Endothelial cell (in vitro differentiated cells): ENCODE measurements around the gene FAM107A. TPM values are rescaled to one million over a fixed set of nuclear protein-coding genes. Genes with fewer than 3 reads are reported as not detected.

ENCODE experiments used
- DNase-seq: peaks from one replicate; pipeline ENCODE4 v3.0.0; 2021; ENCODE audit warnings: low spot score
- H3K27ac Mint-ChIP-seq: one replicate; pipeline ENCODE4 v1.8.0; 2021; ENCODE audit warnings: mixed read lengths, inconsistent platforms; ENCODE audit not compliant: unreplicated experiment
- H3K27me3 Mint-ChIP-seq: one replicate; pipeline ENCODE4 v1.8.0; 2021; ENCODE audit warnings: mild to moderate bottlenecking, moderate library complexity, mixed read lengths, inconsistent platforms; ENCODE audit not compliant: unreplicated experiment
- H3K36me3 Mint-ChIP-seq: one replicate; pipeline ENCODE4 v1.8.0; 2021; ENCODE audit warnings: mild to moderate bottlenecking, low read depth, mixed read lengths, inconsistent platforms; ENCODE audit not compliant: unreplicated experiment
- H3K4me1 Mint-ChIP-seq: one replicate; pipeline ENCODE4 v1.8.0; 2021; ENCODE audit warnings: mild to moderate bottlenecking, mixed read lengths, inconsistent platforms; ENCODE audit not compliant: unreplicated experiment
- H3K4me3 Mint-ChIP-seq: one replicate; pipeline ENCODE4 v1.8.0; 2021; ENCODE audit warnings: mild to moderate bottlenecking, mixed read lengths, inconsistent platforms; ENCODE audit not compliant: unreplicated experiment
- H3K9me3 Mint-ChIP-seq: one replicate; pipeline ENCODE4 v1.8.0; 2021; ENCODE audit warnings: mixed read lengths, inconsistent platforms; ENCODE audit not compliant: unreplicated experiment
- total RNA-seq: library from RNA; stranded (reverse); fragmentation: NEBNext Ultra II Directional; extraction: Animal tissue kit (Norgen Biotek cat#: 25700); gene quantifications from one replicate; pipeline ENCODE4 v1.2.1, GENCODE V29; 2021; ENCODE audit not compliant: unreplicated experiment
- TF ChIP-seq, protein P1 (sequence below): fragments of 200-600 bp; sonication (generic); IDR thresholded peaks from one replicate; pipeline ENCODE4 v1.5.0; 2021; ENCODE audit warnings: antibody characterized with exemption; ENCODE audit not compliant: unreplicated experiment

Gene FAM107A
- total RNA-seq, 1 donor from 2014 or later, result 0.18 TPM

DNA sequence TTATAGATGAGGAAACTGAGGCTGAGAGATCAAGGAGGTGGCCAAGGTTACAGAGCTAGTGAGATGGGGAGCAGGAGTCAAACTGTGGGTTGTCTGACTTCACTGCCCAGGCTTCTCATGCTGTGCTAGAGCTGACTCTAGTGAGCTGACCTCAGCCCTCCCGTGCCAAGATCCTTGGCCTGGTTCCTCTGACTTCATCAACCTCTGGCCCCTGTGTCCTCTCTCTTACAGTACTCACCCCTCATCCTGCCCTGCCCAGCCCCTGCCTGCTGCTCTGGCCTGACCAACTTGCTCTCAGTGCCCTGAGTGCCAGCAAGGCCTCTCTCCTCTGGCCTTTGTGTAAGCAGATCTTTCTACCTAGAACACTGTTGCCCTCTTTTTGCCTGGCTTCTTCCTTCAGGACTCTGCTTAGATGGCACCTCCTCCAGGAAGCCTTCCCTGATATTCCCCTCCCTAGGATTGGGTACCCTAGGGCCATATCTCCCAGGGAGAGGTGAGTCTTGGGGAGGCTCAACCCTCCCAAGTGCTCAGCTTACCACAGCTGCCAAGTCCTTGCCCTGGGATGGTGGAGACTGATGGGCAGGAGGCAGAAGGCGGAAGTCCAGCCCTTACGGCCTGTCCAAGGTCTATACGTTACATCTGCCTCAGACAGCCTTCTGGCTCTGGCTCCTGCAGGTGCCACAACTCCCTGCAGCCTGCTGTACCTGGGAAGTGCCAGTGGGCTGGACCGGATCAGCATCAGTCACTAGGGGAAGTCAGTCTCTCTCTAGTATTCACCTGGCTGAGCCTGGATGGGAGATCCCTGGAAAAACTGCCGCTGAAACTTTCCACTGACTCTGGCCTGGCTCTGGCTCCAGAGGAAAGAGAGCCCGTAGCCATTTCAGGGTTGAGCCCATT lies 36.3 kb upstream of the FAM107A start:
- TF ChIP-seq, protein P1, sequence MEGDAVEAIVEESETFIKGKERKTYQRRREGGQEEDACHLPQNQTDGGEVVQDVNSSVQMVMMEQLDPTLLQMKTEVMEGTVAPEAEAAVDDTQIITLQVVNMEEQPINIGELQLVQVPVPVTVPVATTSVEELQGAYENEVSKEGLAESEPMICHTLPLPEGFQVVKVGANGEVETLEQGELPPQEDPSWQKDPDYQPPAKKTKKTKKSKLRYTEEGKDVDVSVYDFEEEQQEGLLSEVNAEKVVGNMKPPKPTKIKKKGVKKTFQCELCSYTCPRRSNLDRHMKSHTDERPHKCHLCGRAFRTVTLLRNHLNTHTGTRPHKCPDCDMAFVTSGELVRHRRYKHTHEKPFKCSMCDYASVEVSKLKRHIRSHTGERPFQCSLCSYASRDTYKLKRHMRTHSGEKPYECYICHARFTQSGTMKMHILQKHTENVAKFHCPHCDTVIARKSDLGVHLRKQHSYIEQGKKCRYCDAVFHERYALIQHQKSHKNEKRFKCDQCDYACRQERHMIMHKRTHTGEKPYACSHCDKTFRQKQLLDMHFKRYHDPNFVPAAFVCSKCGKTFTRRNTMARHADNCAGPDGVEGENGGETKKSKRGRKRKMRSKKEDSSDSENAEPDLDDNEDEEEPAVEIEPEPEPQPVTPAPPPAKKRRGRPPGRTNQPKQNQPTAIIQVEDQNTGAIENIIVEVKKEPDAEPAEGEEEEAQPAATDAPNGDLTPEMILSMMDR, result no peak
- no peaks in the 10 kb centered on the region for H3K27me3 Mint-ChIP-seq
- no peaks in the 10 kb centered on the region for H3K9me3 Mint-ChIP-seq
- H3K4me3 Mint-ChIP-seq, result no peak overlapping the region
- no peaks in the 10 kb centered on the region for H3K4me1 Mint-ChIP-seq
- H3K36me3 Mint-ChIP-seq, result no peaks in the 10 kb centered on the region
- H3K27ac Mint-ChIP-seq, result no peak overlapping the region
- no peak for DNase-seq

DNA sequence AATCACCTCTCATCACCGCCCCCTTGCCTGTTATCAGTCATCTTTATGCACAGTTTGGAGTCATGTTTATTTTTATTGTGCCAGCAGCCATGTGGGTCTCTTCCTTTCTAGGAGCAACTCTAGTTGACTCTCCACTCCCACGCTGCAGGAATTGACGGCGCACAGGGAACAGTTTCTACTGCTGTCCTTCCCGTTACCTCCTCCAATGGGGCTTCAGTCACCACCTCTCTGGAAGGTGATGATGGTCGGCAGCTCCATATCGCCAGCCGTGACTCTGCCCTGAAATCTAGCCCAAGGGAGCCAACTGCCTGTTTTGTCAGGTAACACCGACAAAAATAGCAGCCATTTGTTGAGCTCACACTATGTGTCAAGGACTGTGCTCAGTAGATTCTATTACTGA lies 35.6 kb upstream of the FAM107A start:
- DNase-seq, result no peak
- Mint-ChIP-seq H3K4me1 (no peaks in the 10 kb centered on the region), H3K9me3 (no peaks in the 10 kb centered on the region), H3K4me3 (no peak overlapping the region), H3K27me3 (no peaks in the 10 kb centered on the region), H3K36me3 (no peaks in the 10 kb centered on the region), H3K27ac (no peak overlapping the region)
- TF ChIP-seq, protein P1, result no peak

DNA sequence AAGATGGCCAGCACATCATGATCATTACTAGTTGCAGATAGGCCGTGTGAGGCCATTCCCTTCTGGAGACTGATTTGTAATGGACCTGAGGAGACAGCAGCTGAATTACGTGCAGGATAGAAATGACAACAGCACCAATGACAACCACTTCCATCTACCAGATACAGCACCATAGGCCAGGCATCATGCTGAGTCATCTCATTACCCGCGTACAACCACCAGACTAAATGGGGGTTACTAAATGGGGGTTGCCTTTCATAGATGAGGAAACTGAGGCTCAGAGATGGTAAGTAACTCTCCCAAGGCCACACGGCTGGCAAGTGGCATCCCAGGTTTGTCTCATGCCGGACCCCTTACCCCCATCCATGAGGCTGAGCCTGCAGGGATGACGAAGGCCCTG lies 32.8 kb upstream of the FAM107A start:
- Mint-ChIP-seq H3K4me1 (no peaks in the 10 kb centered on the region), H3K36me3 (no peaks in the 10 kb centered on the region), H3K9me3 (no peaks in the 10 kb centered on the region), H3K27ac (no peak overlapping the region), H3K27me3 (no peaks in the 10 kb centered on the region), H3K4me3 (no peak overlapping the region)
- no peak for DNase-seq
- TF ChIP-seq, protein P1, result no peak

DNA sequence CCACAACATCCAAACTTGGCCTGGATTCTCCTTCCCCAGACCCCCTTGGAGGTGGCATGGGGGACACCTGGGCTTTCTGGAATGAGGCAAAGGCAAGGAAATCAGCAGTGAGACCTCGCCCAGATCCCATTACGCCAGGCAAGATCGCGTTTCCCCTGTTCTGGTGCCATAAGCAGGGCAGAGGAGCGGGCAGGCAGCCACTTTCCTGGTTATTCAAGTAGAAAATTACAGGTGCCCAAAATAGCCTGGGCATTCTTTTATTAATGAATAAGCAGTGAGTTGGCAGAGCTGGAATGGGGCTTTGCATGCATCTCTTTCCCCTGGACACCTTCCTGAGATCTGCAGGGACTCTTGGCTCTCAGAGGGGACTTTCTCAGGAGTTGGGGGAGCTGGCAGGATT lies 31.5 kb upstream of the FAM107A start:
- Mint-ChIP-seq H3K4me1 (no peaks in the 10 kb centered on the region), H3K27ac (no peak overlapping the region), H3K9me3 (no peaks in the 10 kb centered on the region), H3K4me3 (no peak overlapping the region), H3K36me3 (no peaks in the 10 kb centered on the region), H3K27me3 (no peaks in the 10 kb centered on the region)
- TF ChIP-seq, protein P1, result no peak
- no peak for DNase-seq

DNA sequence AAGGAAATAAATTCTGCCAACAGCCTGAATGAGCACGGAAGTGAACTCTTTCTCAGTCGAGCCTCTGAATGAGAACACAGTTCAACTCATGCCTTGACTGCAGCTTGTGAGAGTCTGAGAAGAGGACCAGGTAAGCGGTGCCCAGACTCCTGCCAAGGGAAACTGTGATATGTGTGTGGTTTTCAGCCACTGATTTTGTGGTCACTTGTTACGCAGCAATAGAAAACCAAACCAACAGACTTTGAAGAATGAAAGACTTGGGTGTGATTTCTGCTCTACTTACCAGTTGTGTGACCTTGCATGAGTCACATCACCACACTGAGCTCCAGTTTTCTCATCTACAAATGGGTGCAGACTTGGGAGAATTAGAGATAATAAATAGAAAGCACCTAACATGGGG lies 30.6 kb upstream of the FAM107A start:
- Mint-ChIP-seq H3K27ac (no peak overlapping the region), H3K4me3 (no peak overlapping the region)

More for the DNA sequence above, 30.6 kb upstream of the FAM107A start:
- H3K9me3 Mint-ChIP-seq, result no peaks in the 10 kb centered on the region
- H3K4me1 Mint-ChIP-seq, result no peaks in the 10 kb centered on the region
- TF ChIP-seq, protein P1, result no peak
- DNase-seq, result no peak
- no peaks in the 10 kb centered on the region for H3K36me3 Mint-ChIP-seq
- no peaks in the 10 kb centered on the region for H3K27me3 Mint-ChIP-seq
